Urinary bladder (tissue), 4 donors: Measurements from ENCODE around the gene DYNLT2. TPM values are rescaled to one million over a fixed set of nuclear protein-coding genes. Genes with fewer than 3 reads are reported as not detected.

Experiments used
- DNase-seq: peaks from one replicate; pipeline ENCODE4 v3.0.0-alpha.2; 2015; ENCODE audit errors: extremely low spot score
- H3K27ac ChIP-seq: one replicate; pipeline ENCODE4 v1.5.1; 2013; ENCODE audit warnings: low read depth, mild to moderate bottlenecking, moderate library complexity
- H3K36me3 ChIP-seq: one replicate; pipeline ENCODE4 v1.6.1; 2013; ENCODE audit warnings: mild to moderate bottlenecking, moderate library complexity; ENCODE audit not compliant: insufficient read depth
- H3K4me1 ChIP-seq: one replicate; pipeline ENCODE4 v1.6.1; 2013; ENCODE audit warnings: mild to moderate bottlenecking, moderate library complexity; ENCODE audit not compliant: insufficient read depth
- H3K4me3 ChIP-seq: one replicate; pipeline ENCODE4 v1.5.1; 2013; ENCODE audit warnings: low read depth, low read length
- WGBS: extraction: QIAGEN DNeasy Blood & Tissue Kit; methylation state at CpG from one replicate; pipeline ENCODE4 v1.1.7; 2013; 5-methylcytosine and 5-hydroxymethylcytosine counted together
- polyA plus RNA-seq: library from polyadenylated mRNA; stranded (reverse); fragments of 200-250 nt; gene quantifications from one replicate; pipeline ENCODE4 v1.2.3, GENCODE V29; 2013
- total RNA-seq: library from RNA; depleted of rRNA; stranded (reverse); fragments of >200 nt; gene quantifications from one replicate; pipeline ENCODE4 v1.2.3, GENCODE V29; 2014
- donor health status: healthy with polysubstance abuse.
- donor health status: healthy.

Gene DYNLT2, protein sequence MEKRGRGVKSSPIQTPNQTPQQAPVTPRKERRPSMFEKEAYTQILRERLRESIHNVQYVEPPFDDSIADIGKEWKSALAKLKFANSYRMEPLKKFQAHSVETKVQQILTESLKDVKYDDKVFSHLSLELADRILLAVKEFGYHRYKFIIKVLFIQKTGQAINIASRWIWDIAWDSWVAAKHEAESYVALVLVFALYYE
- total RNA-seq: 2.4 TPM
- polyA plus RNA-seq: 1.6 TPM

DNA sequence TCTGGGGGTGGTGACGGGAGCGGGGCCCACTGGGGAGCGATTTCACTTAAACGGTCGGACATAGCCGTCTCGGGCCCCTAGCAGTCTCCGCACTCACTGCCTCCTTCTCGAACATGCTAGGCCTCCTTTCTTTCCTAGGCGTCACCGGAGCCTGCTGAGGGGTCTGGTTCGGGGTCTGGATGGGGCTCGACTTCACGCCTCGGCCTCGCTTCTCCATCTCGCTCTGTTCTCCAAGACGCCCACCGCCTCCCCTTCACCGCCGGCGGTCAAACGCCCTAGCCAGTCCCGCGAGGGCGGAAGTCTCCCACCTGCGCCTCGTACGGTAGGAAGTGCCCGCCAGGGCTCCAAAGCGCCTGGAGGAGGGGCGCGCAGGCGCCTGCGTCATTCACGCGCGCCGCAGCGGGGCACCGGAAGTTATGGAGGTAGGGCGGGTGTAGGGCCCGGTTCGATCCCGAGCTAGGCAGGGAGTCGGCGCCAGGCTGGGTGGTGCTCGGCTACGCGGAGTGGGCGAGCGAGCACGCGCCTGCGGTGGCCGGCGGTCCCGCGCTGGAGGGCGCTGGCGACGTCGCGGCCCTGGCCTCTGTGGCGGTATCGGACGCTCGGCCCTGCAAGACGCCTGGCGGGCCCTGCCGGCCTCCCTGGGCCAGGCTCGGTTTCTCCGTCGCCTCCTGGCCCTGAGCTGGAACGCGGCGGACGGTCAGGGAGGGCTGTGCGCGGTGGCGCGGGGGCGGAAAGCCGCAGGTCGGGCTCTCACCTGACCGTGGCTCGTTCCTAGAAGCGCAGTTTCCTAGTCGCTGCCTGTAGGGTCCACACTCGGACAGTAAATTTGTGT, at the start of gene DYNLT2, which contains the start of gene ERMARD:
Gene DYNLT2 (minus strand): TSS at position 331 of the 832 bp plus-strand sequence. CDS start 114 bp downstream, at position 217.
Gene ERMARD (plus strand): TSS at position 381 of the 832 bp plus-strand sequence. CDS start 36 bp downstream, at position 417.
- Histone ChIP-seq H3K27ac (peak within 1 kb of the TSS; percentile 91), H3K4me3 (peak within 1 kb of the TSS; percentile 76), H3K36me3 (no peaks in the 10 kb centered on the region), H3K4me1 (no peaks in the 10 kb centered on the region)
- DNase-seq: peak; percentile 82
- under 1% methylated on average over 90 of the region's 90 CpGs for WGBS

DNA sequence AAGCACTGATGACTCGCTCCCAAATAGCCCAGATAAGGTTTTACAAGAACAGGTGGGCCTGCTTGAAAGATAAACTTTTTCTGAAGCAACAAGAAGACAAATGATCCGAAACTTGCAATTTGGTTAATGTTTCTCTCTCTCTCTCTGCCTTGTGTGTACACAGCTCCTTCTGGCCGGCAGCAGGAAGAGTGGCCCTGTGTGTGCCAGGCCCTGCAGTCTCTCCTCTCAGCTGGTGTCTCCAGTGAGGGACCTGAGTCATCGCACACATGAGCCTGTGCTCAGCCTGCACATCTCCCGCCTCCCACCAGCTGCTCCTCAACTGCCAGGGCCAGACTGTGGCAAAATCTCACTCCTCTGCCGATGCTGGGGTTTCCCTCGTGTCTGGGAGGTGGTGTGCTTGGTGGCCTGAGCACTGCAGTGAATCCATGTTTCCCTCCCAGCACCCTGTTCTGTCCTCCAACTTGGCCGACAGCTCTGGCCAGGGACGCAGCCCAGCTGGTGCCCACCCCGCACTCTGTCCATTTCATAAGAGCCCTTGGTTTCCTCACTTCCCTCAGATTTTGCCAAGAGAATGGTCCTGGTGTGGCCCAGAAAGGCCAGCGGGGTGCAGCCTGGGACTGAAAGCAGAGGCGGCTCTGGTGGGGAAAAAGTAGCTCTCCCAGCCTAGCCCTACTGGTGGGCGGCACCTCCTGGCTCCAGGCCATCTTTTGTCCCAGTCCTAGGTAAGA, 49.5 kb upstream of the DYNLT2 start:
- DNase-seq: no peak
- WGBS: 61% methylated on average over 13 of the region's 13 CpGs
- Histone ChIP-seq H3K27ac (no peak overlapping the region), H3K4me1 (no peaks in the 10 kb centered on the region), H3K36me3 (no peaks in the 10 kb centered on the region), H3K4me3 (no peak overlapping the region)

DNA sequence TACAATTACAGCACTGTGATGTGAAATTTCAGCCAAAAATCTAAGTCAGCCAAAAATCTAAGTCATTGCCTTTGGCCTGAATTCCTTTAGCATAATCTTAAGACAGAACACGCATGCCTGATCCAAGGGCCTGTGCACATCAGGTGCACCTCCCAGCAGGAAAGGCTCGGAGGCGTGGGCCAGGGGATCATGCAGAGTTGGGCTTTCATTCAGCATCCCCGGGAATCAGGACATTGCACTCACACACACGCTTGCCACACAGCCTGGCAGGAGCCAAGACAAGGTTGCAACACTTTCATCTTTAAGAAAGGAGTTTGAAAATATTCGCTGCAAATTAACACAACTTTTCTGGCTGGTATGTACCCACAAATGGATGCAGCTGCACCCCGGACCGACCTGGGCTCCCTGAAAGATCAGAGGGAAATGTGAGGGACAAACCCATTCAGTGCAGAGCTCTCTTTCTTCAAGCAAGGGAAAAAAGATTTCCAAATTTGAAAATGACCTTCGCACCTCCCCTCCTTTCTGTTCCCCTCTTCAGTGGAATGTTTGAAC, 48.8 kb upstream of the DYNLT2 start:
- 66% methylated on average over 9 of the region's 9 CpGs for WGBS
- Histone ChIP-seq H3K4me3 (no peak overlapping the region), H3K36me3 (no peaks in the 10 kb centered on the region), H3K27ac (no peak overlapping the region), H3K4me1 (no peaks in the 10 kb centered on the region)
- DNase-seq: no peak

DNA sequence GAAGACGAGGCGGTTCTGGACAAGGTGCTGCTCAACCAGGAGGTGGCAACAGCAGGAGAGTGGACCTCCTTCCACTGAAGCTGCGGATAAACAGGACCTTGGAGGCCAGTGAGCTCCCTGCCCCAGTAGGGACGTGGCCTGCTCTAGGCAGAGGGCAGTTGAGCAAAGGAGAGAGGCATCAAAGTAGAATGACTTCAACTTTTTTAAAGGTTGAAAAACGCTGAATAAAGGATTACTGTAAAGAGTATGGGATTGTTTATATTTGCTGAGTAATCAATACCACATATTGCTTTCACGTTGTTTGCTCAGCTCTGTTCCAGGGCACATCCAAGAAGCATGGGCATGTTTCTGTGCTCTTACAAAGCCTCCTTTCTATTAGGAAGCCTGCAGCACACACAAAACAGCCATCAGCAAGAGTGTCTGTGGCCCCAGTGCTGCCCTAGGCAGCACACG, 48.1 kb upstream of the DYNLT2 start:
- Histone ChIP-seq H3K36me3 (no peaks in the 10 kb centered on the region), H3K4me3 (no peak overlapping the region), H3K27ac (no peak overlapping the region), H3K4me1 (no peaks in the 10 kb centered on the region)
- no peak for DNase-seq
- 76% methylated on average over 7 of the region's 7 CpGs for WGBS

DNA sequence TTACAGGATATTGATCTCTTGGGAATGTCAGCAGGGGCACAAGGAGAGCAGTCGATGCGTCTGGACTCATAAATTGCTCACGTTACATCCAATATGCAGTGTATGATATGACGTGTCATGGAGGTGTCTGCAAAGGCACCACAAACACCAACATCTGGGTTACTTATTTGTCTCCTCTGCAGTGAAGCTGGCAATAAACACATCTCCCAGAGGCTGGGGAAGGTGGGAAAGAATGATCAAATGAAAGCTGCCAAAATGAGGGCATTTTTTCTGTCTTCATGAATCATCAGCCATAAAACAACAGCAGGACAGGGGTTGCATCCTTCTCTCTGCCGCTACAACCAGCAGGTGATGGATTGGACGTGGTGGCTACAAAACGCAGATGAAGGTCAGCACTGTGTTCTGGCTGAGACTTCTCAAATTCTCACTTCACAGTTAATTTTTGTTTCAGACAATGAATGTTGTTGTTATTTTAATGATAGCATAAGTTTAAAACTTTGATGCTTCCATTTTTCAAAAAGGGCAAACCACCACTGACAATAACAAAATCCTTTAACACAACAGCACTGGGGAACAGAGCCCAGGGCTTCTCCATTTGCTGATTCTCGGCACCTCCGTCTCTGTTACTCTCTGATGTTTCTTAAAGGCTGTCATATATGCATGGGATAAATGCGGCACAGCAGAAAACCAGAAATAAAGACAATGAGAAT, 47.5 kb upstream of the DYNLT2 start:
- Histone ChIP-seq H3K36me3 (no peaks in the 10 kb centered on the region), H3K4me3 (no peak overlapping the region), H3K4me1 (no peaks in the 10 kb centered on the region), H3K27ac (no peak overlapping the region)
- no peak for DNase-seq
- 74% methylated on average over 10 of the region's 10 CpGs for WGBS

DNA sequence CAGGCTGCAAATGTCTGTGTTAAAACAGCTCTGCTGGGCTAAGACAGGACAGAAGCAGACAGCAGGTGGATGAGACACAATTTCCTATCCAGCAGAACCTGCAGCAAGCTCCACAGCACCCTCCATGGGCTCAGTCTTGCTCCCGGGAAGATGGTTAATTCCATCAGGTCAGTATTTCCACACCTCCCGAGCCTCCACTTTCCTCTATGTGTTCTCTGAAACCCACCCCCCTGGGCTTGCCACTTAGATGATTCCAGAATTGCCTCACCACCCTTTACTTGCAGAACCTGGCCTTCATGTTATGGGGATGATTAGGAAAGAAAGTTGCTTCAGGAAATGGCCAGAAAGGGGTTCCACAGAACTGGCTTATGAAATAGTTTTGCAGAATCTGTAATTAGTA, 43.8 kb upstream of the DYNLT2 start:
- Histone ChIP-seq H3K4me3 (no peak overlapping the region), H3K36me3 (no peaks in the 10 kb centered on the region), H3K27ac (no peak overlapping the region), H3K4me1 (no peaks in the 10 kb centered on the region)
- no peak for DNase-seq
- 64% methylated on average over 2 of the region's 2 CpGs for WGBS

DNA sequence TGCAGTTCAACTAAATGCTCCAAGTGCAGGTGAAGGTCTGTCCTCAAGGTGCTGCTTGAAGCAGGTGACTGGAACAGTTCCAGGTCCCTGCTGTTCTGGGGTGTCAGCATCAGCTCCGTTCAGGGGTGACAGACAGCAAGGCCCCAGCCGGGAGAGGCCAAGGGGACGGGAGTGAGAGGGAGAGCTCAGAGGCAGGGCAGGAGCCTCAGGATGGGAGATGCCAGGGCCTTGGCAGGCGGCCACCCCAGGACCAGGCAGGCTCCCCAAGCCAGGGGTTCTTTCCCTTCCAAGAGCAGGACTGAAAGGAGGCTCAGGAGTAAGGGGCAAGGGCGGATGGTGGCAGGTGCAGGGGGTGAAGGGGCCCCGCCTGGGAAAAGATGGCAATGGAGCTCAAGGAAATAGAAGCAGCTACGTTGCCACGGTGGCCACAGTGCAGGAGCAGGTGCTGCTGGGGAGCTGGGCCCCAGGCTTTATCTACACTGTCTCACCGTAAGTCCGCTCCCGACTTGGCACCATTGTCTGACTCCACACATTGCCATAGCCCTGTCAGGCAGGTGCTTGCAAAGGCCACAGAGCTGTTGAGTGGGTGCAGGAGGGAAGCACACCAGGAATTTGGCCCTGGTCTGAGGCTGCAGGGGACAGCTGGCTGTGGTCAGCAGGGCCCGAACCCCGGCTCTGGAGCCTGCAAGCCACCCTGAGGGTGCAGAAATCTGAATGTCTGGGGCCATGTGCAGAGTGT, 43.1 kb upstream of the DYNLT2 start:
- H3K4me1 ChIP-seq: no peaks in the 10 kb centered on the region
- 78% methylated on average over 13 of the region's 13 CpGs for WGBS
- H3K36me3 ChIP-seq: no peaks in the 10 kb centered on the region
- H3K27ac ChIP-seq: no peak overlapping the region
- H3K4me3 ChIP-seq: no peak overlapping the region
- no peak for DNase-seq

DNA sequence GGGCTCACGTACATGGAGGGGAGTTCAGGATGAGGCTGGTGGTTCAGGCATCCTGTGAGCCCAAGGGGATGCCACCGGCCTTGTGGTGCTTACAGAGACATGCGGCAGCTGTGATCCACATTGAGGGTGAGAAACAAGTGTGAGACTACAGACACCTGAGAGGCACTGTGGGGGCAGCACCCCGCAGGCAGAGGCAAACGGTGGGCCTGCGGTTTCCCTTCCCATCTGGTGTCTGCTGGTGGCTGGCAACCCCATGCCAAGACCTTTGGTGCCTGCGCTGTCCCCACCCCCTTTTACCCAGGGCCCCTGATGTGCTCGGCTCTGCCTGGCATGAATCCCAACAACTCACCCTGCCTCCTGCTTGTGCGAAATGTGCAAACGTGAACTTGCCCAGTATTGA, 42.0 kb upstream of the DYNLT2 start:
- H3K27ac ChIP-seq: no peak overlapping the region
- 84% methylated on average over 10 of the region's 10 CpGs for WGBS
- no peaks in the 10 kb centered on the region for H3K4me1 ChIP-seq
- no peak overlapping the region for H3K4me3 ChIP-seq
- DNase-seq: no peak
- no peaks in the 10 kb centered on the region for H3K36me3 ChIP-seq

DNA sequence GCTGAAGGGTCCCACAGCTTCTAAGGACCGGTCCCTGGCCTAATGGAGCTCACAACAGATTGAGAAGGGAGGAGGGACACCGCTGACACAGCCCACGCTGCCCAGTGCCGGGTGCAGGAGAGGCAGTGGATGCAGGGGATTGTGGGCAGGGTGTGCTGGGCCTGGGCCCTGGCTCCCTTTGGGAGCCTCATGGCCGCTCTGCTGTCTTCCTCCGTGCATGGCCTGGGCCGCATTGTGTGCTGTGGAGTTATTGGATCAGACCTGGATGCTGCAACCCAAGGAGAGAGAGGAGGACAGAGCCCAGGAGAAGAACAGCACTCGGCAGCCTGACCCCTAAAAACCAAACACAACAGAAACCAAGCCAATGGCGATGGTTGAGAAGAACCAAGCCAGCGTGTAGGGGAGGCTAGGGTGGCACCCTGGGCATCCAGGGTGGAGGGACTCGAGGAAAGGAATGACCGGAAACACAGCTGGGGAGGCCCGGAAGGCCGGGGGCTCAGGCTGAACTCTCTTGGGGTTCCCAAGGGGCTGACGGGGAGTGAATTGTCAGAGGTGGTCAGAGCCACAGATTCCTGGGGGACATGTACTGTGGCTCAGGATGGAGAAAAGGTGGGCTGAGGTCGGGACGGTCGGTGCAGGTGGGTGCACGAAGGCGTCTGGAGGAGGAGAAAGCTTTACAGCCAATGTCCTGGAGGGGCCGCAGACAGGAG, 41.1 kb upstream of the DYNLT2 start:
- H3K4me1 ChIP-seq: no peaks in the 10 kb centered on the region
- no peak overlapping the region for H3K27ac ChIP-seq
- 91% methylated on average over 21 of the region's 21 CpGs for WGBS
- H3K4me3 ChIP-seq: no peak overlapping the region
- DNase-seq: no peak
- no peaks in the 10 kb centered on the region for H3K36me3 ChIP-seq

DNA sequence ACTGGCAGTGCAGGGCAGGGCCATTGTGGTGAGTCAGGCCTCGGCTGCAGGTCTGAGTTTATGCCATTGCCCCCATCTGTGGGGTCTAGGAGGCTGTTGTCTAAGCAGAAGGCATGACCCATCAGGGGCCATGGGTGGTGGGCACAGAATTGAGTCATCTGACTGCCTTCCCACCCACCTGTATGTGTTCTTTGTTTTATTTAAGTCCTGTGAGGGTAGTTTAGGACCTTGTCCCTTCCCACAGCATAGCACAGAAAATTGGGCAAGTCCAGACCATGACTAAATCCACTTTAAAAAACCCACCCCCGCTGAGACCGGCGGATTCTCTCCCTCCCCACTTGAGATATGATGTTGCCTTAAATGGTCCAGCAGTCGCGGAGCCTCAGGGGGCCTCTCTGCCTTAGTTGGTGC, 40.4 kb upstream of the DYNLT2 start:
- H3K4me3 ChIP-seq: no peak overlapping the region
- H3K36me3 ChIP-seq: no peaks in the 10 kb centered on the region
- WGBS: 63% methylated on average over 6 of the region's 6 CpGs
- no peak for DNase-seq
- H3K27ac ChIP-seq: no peak overlapping the region
- no peaks in the 10 kb centered on the region for H3K4me1 ChIP-seq

DNA sequence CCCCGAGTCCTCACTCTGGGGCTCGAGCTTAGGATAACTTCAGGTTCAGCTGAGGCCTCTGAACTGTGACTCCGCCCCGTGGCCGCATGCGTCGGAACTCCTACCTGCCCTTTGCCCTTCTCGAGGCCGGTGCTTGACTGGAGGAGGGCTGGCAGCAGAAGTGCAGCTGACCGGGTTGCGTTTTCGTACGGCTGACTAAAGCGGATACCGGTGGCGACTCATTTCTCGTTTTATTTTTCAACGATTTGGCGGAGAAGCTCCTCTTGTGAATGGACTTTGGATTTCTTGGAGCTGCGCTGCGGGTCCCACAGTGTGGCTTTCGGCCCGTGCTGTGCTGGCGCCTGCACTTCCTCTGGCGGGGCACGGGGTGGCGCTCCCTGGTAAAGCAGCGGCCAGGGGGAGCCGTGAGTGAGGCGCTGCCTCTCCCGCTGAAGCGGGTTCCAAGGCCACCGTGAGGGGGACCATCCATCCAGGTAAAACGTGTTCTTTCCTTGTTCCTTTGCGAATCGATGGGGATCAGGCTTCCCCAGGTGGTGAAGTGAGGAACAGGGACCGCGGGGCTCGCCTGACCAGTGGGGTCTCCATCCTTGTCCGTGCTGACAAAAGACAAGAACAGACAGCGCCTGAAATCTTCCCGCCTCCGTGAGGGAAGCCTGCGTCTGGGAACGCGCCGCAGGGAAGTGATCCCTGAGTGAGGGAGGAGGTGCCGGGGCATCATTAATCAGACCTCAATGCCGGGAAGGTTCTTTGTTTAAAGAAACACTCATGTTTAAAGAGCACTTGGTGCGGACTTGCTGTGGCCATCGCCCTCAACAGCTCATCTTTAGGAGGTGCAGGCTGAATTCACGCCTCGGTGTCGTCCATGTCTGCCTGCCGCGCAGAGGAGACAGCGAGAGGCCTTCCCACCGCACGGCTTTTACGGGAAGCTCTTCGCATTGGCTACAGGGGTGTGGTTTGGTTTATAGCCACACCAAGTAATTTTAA, 38.9 kb upstream of the DYNLT2 start:
- Histone ChIP-seq H3K36me3 (no peaks in the 10 kb centered on the region), H3K27ac (peak overlapping the region; percentile 45), H3K4me3 (peak overlapping the region; percentile 25), H3K4me1 (no peaks in the 10 kb centered on the region)
- DNase-seq: peak; percentile 63
- WGBS: under 1% methylated on average over 61 of the region's 61 CpGs
